ENCODE measurements around the gene ABR. TPM values are rescaled to one million over a fixed set of nuclear protein-coding genes. Genes with fewer than 3 reads are reported as not detected.

ABR gene
- total and polyA plus RNA-seq, 2 of the 8 experiments (the other 6 are each of a cell fraction or from before 2014, with no cell fraction given) = 44.8 to 47.2 TPM

DNA sequence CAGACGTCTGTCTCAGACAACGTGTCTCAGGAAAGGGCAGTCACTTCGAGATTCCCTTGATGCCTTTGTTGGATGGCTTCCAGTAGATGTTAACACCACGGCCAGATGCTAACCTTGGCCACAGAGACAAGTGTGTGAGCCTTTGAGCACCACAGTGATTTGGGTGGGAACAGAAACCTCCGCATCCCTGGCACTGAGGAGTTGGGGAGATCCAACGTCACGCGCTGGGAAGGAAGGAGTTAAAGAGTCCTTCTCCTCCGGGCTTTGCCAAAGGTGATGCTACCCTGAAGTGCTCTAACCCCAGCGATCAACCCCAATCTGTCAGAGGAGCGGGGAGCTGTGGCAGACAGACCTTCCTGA lies 3.0 kb upstream of the ABR start:
- Histone ChIP-seq H4K5ac (ENCODE audit: insufficient read length, low read depth, low read length) (no peak overlapping the region), H3K9me3 (ENCODE audit: insufficient read depth in 2 of 2, low read depth in 1 of 2, low read length in 1 of 2) (no peaks in the 10 kb centered on the region), H2BK15ac (ENCODE audit: low read length) (no peak overlapping the region), H3K27ac (ENCODE audit: low read depth, low read length) (no peak overlapping the region), H2BK120ac (replicated peaks; ENCODE audit: low read depth, low read length) (no peak overlapping the region), H3K18ac (ENCODE audit: extremely low read depth, low read length) (no peak overlapping the region), H4K91ac (replicated peaks; ENCODE audit: insufficient read length, low read length) (no peak overlapping the region), H2AK5ac (ENCODE audit: low read depth, low read length) (no peak overlapping the region), H3K14ac (ENCODE audit: insufficient read length) (no peak overlapping the region), H3K4me1 (replicated peaks in 1 of 4; ENCODE audit: control insufficient read depth in 3 of 4, insufficient read depth in 4 of 4, low read length in 3 of 4) (peaks cover 0 to 23% (median 16%) of the 10 kb centered on the region in 4 experiments; a peak in 6 of 7 replicates), H3K27me3 (replicated peaks in 1 of 4; ENCODE audit: control insufficient read depth in 3 of 4, extremely low read depth in 1 of 4, insufficient read depth in 3 of 4, low read length in 3 of 4) (peaks cover 0 to 27% (median 18%) of the 10 kb centered on the region in 4 experiments; a peak in 5 of 7 replicates), H3K23ac (ENCODE audit: insufficient read length) (no peak overlapping the region), H3K23me2 (ENCODE audit: low read depth, low read length) (peaks cover 10% of the 10 kb centered on the region; the same call in 1 of the 2 replicates), H4K20me1 (replicated peaks in 1 of 2; ENCODE audit: control insufficient read depth in 1 of 2, insufficient read depth in 2 of 2, low read length in 2 of 2) (peaks cover 2% of the 10 kb centered on the region in 2 experiments), H2AFZ (ENCODE audit: low read length) (no peak overlapping the region), H3K79me1 (ENCODE audit: low read depth, low read length) (no peaks in the 10 kb centered on the region), H3K4me2 (ENCODE audit: insufficient read depth in 1 of 2, low read depth in 2 of 2, low read length in 2 of 2) (no peak overlapping the region), H3K4me3 (ENCODE audit: extremely low read depth in 1 of 4, insufficient read depth in 2 of 4, low read depth in 3 of 4, low read length in 4 of 4) (no peak overlapping the region), H3K79me2 (ENCODE audit: control insufficient read depth in 1 of 2, insufficient read depth in 2 of 2, low read length in 2 of 2) (peaks cover 0 to 2% of the 10 kb centered on the region in 2 experiments; a peak in 1 of 4 replicates), H3K4ac (replicated peaks; ENCODE audit: insufficient read length, low read depth, low read length) (no peak overlapping the region), H2BK12ac (ENCODE audit: low read depth, low read length) (no peak overlapping the region), H2BK20ac (ENCODE audit: low read length) (no peak overlapping the region), H3K9ac (replicated peaks in 1 of 4; ENCODE audit: extremely low read depth in 1 of 4, low read depth in 3 of 4, low read length in 3 of 4) (no peak overlapping the region), H2BK5ac (ENCODE audit: low read depth, low read length) (no peak overlapping the region), H4K8ac (ENCODE audit: extremely low read depth, insufficient read depth, low read length) (no peak overlapping the region), H3K36me3 (ENCODE audit: control insufficient read depth in 2 of 4, insufficient read depth in 4 of 4, low read length in 3 of 4) (no peaks in the 10 kb centered on the region), H3K56ac (replicated peaks; ENCODE audit: insufficient read length, low read depth, low read length) (no peak overlapping the region)
- TF ChIP-seq KDM4A (IDR thresholded peaks at IDR 0.05; ENCODE audit: low read depth, low read length, severe bottlenecking) = no peak
- FAIRE-seq (no peak), DNase-seq (ENCODE audit: low read depth in 1 of 2, low spot score in 2 of 2) (no peak)
- CTCF ChIA-PET (ENCODE audit: partially characterized antibody) = no interaction called here
- WGBS, 2 experiments (ENCODE audit: extremely low coverage in 1 of 2, insufficient coverage in 1 of 2, insufficient read length in 1 of 2, insufficient replicate concordance in 2 of 2, low coverage in 1 of 2, low lambda C conversion rate in 2 of 2, missing lambda C conversion rate in 1 of 2) = 85% methylated on average over 11 of the region's 11 CpGs; no CpG with 5 or more reads in 1 of the 2 experiments
- POLR2A ChIA-PET (ENCODE audit: partially characterized antibody) = no interaction called here
